ENCODE measurements around the gene ERBB2. TPM values are rescaled to one million over a fixed set of nuclear protein-coding genes. Genes with fewer than 3 reads are reported as not detected.

The ERBB2 gene
- total RNA-seq, 3 donors from 2014 or later, result 13.1 to 118 (median 59.0) TPM

- no peaks in the 10 kb centered on the region for H3K9me3 ChIP-seq
- intact Hi-C loops (cut with DNase I; ENCODE audit: low total_unique reads), result no loop called here
- TF ChIP-seq POLR2AphosphoS5 (IDR thresholded peaks at IDR 0.05) (no peak), POLR2A (IDR thresholded peaks at IDR 0.05) (no peak), CTCF (IDR thresholded peaks at IDR 0.05) (no peak)
- H3K27me3 ChIP-seq, result no peaks in the 10 kb centered on the region
- DNase-seq (ENCODE audit: low spot score in 2 of 2), result no peak
- H3K27ac ChIP-seq, result peak overlapping the region; percentile 32 to 99
- no peak overlapping the region for H3K4me3 ChIP-seq
- no peaks in the 10 kb centered on the region for H3K36me3 ChIP-seq
- H3K4me1 ChIP-seq, result no peaks in the 10 kb centered on the region
Observed at GRCh38 chr17:39742126-39742855, 42.4 kb downstream of the ERBB2 start.

- no peaks in the 10 kb centered on the region for H3K27me3 ChIP-seq
- no peaks in the 10 kb centered on the region for H3K4me1 ChIP-seq
- intact Hi-C loops (cut with DNase I; ENCODE audit: low total_unique reads), result no loop called here
- H3K9me3 ChIP-seq, result no peaks in the 10 kb centered on the region
- TF ChIP-seq CTCF (IDR thresholded peaks at IDR 0.05) (no peak), POLR2A (IDR thresholded peaks at IDR 0.05) (no peak), POLR2AphosphoS5 (IDR thresholded peaks at IDR 0.05) (no peak)
- DNase-seq (ENCODE audit: low spot score in 2 of 2), result no peak
- H3K4me3 ChIP-seq, result no peak overlapping the region
- no peak overlapping the region for H3K27ac ChIP-seq
- no peaks in the 10 kb centered on the region for H3K36me3 ChIP-seq
Observed at GRCh38 chr17:39742856-39743436, 43.1 kb downstream of the ERBB2 start.

GRCh38 chr17:39744075-39744835 is 44.4 kb downstream of the ERBB2 start:
- H3K4me1 ChIP-seq, result no peaks in the 10 kb centered on the region
- no peaks in the 10 kb centered on the region for H3K36me3 ChIP-seq
- H3K4me3 ChIP-seq, result no peak overlapping the region
- no peak for DNase-seq (ENCODE audit: low spot score in 2 of 2)
- H3K27ac ChIP-seq, result no peak overlapping the region
- TF ChIP-seq POLR2A (IDR thresholded peaks at IDR 0.05) (no peak), CTCF (IDR thresholded peaks at IDR 0.05) (no peak), POLR2AphosphoS5 (IDR thresholded peaks at IDR 0.05) (no peak)
- H3K27me3 ChIP-seq, result no peaks in the 10 kb centered on the region
- intact Hi-C loops (cut with DNase I; ENCODE audit: low total_unique reads), result no loop called here
- no peaks in the 10 kb centered on the region for H3K9me3 ChIP-seq

GRCh38 chr17:39744836-39745215 is 45.0 kb downstream of the ERBB2 start:
- Histone ChIP-seq H3K4me3 (no peak overlapping the region), H3K27ac (peak overlapping the region in 1 of 2 donors; percentile 26), H3K9me3 (no peaks in the 10 kb centered on the region), H3K36me3 (no peaks in the 10 kb centered on the region), H3K27me3 (no peaks in the 10 kb centered on the region), H3K4me1 (no peaks in the 10 kb centered on the region)
- peak in 1 of 2 donors; percentile 33 for DNase-seq (ENCODE audit: low spot score in 2 of 2)
- intact Hi-C loops (cut with DNase I; ENCODE audit: low total_unique reads), result no loop called here
- TF ChIP-seq CTCF (IDR thresholded peaks at IDR 0.05), result no peak
- no peak for TF ChIP-seq POLR2AphosphoS5 (IDR thresholded peaks at IDR 0.05)
- no peak for TF ChIP-seq POLR2A (IDR thresholded peaks at IDR 0.05)
